Measurements from ENCODE around the gene AOPEP.

The AOPEP gene

DNA sequence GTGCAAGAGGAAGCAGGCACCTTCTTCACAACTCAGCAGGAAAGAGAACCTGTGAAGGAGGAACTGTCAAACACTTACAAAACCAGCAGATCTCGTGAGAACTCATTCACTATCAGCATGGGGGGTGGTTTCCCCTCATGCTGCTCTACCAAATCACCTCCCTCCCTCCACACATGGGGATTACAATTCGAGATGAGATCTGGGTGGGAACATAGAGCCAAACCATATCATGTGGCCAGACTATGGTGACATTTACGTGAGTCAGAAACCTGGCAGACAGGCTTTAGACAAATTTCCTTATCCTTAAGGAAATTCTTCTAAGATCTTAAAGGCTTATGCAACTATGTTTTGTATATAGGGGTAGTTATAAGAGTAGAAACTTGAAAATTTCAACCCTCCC is 8.7 kb upstream of the AOPEP start:
- no peak for DNase-seq (ENCODE audit: low spot score)

DNA sequence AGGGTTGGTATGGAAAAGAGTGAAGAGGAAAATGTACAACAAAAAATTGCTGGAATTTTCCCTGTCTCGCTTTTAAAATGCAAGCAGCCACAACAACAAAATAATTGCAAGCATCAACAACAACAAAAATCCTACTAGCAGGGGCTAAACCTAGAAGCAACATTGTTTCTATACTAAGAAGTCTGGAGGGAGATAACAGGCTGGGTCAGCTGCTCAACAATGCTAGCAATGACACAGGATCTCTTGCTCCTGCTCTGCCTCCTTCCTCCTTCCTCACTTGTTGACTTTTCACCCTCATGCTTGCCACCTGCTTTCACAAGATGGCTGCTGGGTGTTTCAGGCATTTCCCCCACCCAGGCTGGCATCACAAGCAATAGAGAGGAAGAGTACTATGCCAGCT is 7.6 kb upstream of the AOPEP start:
- DNase-seq (ENCODE audit: low spot score) = no peak

DNA sequence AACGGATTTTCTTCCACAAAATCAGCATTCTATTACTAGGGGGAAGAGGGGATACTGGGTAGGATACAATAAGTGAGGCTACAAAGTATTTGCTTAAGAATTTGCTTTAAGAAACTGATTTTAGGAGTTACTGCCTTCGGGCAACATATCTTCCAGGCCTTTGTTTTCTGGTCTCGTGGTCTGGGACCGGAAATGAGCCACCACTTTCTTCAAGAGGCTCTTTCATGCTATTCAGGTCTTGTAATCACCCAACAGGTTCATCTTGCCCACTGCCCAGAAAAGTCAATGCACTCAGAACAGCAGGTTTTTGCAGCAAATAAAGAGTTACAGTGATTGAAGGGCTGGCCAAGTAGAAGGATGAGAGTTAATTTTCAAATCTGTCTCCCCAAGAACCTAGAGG is 6.6 kb upstream of the AOPEP start:
- no peak for DNase-seq (ENCODE audit: low spot score)

DNA sequence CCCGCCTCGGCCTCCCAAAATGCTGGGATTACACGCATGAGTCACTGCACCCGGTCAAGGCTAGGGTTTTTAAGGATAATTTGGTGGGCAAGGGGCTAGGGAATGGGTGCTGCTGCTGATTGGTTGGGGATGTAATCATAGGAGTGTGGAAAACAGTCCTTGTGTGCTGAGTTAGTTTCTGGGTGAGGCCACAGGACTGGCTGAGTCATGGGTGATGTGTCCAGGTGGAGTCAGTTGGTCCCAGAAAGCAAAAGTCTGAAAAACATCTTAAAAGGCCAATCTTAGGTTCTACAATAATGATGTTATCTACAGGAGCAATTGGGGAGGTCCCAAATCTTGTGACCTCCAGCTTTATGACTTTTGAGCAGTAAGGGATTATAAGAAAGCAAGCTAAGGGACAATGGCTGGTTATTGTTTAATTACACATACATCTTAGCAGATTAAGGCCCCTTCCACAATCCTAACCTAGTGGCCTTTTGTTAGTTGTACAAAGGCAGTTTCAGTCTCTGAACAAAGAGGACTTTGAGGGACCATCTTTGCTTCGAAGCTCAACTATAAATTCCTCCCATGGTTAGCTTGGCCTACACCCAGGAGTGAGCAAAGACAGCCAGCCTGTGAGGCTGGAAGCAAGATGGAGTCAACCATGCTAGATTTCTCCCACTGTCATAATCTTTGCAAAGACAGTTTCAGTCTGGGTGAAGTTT is 5.5 kb upstream of the AOPEP start:
- DNase-seq (ENCODE audit: low spot score) = no peak

DNA sequence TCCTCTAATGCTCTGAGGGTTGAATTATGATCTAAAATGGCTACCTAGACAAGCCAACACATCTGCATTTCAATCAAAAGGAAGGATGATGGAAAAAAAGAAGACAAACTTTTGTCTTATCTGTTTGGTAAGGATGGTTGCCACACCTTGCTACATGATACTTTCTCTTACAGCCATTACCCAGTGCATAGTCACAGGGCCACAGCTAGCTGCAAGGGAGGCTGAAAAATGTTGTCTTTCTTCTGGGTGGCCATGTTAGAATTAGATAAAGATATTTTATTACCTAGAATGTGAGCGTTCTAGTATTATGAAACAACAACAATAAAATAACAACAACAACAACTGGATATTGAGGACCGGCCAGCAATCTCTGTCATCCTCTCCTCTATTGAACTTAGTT is 4.7 kb upstream of the AOPEP start:
- no peak for DNase-seq (ENCODE audit: low spot score)

DNA sequence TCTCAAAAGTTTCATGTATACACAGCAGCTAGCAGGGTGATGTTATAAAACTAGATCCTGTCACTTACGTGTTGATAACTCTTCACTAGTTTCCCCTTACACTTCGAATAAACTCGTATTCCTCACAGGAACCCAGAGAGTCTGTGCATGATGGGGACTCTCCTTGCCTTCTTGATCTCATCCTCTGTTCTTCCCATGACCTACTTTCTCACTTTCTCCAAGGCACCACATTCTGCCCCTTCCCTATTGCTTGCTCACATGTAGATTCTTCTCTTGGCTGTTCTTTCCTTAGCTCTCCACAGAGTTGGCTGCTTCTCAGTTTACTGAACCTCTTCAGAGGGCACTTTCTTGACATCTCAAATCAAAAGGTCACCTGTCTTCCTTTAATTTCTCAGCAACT is 1.2 kb upstream of the AOPEP start:
- DNase-seq (ENCODE audit: low spot score) = no peak

DNA sequence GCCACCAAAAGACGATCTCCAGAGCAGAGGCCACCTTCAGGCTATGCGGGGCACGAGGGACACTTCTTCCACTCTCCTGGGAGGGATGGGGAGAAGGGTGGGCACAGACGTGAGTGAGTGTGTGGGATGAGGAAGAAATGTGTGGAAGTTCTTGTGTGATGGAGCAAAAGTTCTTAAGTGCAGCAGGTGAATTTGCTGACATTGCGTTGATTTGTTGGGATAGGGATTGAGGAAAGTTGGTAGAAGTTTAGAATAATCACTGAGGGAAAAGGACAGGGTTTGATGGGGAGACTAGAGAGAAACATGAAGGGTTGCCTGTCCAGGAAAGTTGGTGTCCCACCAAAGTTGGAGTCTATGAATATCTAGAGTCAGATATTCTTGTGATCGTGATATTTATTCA is 2.2 kb downstream of the AOPEP start:
- DNase-seq (ENCODE audit: low spot score) = no peak

DNA sequence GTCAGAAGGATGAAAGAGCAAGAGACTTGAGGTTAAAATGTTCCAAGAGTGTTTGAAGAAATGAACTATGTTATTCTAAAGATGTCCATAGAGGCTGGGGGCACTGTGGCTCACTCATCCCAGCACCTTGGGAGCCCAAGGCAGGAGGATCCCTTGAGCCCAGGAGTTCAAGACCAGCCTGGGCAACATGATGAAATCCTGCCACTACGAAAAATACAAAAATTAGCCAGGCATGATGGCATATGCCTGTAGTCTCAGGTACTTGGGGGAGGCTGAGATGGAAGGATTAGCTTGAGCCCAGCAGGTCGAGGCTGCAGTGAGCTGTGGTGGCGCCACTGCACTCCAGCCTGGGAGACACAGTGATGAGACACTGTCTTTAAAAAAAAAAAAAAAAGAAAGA is 2.7 kb downstream of the AOPEP start:
- DNase-seq (ENCODE audit: low spot score) = no peak

DNA sequence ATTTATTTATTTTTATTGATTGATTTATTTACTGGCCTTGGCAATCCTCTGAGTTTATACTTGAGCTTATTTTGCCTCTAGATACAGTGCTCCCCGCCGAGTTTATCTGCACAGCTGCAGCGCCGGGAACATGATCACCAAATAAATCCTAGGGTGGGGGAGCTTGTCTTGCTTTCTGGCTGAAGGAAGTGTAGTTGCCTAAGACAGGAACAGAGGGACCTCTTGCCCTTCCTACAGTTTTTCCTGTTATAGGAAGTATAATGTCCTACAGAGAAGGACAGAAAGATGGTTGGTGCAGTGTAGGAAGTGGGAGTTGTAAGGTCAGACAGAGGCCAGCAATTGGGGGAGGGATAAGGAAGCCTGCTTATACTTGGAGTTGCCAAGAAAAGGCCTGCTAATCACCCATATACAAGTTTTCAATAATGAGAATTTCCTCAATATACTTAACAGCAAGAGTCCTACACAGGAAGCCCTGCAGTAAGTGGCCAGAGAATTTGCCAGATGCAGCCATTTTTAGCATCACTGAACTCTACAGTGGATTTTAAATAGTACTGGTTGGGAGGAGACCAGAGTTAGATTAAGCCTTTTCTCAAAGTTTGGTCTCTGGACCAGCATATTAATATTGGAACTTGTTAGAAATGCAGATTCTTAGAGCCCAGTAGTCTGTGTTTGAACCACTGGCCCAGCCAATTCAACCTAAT is 7.7 kb downstream of the AOPEP start:
- no peak for DNase-seq (ENCODE audit: low spot score)

DNA sequence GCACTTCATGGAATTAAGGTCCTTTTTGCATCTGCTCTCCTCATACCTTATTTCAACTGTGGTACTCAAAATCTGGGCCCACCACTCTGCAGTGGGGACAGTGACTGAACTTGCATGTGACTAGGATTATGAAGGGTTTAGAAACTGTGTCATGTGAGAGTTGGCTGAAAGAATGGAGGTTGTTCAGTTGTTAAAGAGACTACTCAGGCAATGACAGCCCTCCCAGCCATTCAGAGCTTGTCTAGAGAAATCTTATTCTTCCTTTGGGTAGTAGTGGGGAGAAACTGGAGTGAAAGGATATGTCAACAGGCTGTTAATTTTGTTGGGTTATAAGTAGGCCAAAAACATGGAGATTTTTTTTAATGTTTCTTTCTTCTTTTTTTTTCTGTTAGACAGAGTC is 10.3 kb downstream of the AOPEP start:
- no peak for DNase-seq (ENCODE audit: low spot score)

DNA sequence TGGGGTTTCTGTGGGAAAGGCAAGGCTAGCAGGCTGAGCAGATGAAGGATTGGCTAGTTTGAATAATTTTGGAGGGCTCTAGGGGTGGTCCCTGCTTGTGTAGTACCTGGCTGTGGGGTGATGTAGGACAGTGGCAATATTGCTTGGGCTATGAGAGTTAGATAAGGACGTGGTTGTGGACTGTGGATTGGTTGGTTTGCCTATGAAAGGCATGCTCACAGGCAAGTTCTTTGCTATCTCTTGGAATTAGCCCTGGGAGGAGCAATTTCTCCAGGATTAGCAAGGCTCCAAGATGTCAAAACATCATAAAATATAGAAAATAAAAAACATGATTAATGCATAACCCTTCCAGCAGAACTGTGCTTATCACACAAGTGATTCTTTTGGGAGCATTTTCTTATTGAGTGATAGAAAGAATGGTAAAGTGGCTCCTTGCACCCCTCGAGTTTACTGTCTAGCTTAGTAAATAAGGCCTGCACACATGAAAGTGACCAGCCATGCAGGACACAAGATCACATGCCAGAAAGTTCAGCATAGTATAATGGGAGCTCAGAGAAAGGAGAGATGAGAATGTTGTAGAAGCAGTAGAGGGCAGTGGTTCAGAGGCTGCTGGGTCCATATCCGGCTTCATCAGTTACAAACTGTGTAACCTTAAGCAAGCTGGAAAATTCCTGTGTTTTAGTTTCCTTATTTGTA is 13.8 kb downstream of the AOPEP start:
- no peak for DNase-seq (ENCODE audit: low spot score)

DNA sequence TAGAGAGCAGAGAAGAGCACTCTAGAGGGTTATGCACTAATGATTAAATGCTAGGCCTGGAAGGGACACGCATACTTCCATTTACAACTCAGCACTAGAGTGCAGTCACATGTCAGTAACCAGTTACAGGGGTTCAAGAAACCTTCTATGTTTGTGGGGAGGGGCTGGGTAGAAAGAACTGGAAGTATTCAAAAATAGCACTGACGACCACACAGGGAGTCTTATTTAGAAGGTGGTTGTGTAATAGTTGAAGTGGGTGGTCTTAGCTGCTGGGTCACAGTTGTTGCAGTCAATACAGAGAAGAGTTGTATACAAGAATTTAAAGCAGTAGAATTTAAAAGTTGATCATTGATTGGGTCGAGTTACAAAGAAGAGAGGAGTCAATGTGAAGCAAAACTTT is 15.4 kb downstream of the AOPEP start:
- no peak for DNase-seq (ENCODE audit: low spot score)

DNA sequence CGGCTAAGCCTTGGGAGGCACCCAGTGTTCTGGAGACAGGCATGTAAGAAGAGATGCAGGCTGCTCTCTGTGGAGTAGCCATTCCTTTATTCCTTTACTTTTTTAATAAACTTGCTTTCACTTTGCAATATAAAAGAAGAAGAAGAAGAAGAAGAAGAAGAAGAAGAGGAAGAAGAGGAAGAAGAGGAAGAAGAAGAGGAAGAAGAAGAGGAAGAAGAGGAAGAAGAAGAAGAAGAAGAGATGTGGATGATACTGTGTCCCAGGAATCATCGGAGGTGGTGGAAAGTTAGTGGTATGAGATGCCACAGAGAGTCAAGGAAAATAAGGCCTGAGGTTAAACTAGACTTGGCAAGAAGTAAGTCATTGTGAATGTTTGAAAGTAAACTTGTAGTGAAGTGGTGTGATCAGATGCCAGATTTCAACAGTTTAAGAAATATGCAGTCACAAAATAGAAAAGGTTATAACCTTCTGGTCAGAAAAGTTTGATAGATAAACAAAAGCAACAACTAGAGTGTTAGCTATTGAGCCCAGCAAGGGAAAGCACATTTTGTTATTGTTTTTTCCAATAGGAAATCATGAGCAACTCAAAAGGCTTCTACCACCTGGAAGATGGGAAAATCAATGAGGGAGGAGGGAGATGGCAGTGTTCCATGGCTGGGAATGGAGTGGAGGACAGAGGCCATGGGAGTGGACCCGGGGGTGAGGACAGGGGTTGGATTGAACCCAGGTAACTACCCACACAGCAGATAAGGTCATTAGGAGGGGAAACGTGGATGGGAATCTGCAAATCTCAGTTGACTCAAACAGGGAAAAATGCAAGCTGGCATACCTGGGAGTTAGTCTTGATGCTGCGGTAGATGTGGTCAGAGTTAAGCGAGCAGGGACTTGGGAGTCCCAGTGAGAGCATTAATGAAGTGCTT is 16.8 kb downstream of the AOPEP start:
- DNase-seq (ENCODE audit: low spot score) = no peak

DNA sequence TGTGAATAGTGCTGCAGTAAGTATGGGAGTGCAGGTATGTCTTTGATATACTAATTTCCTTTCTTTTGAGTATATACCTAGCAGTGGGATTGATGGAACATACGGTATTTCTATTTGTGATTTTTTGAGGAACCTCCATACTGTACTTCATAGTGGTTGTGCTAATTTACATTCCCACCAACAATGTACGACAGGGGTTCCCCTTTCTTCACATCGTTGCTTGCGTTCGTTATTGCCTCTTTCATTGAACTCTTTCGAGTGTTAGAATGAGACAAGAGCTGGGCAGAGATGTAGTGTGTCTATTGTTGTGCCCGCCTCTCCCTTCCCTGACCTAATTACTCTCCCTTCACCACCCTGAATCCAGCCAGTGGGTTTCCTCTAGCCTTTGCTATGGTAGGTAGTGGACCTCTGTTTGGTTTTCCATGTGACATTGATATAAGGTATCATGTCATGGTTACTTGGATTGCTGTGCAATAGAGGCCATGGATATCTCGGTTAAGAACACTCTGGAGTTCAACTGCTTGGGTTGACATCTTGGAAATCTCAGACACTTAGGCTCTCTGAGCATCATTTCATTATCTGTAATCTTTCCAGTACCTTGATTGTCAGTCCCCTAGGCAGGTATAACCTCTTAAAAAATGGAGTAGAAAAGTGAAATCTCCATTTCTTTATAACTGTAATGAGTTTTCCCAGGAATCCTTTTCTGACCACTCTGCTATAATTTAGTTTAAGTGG is 19.5 kb downstream of the AOPEP start:
- DNase-seq (ENCODE audit: low spot score) = no peak

DNA sequence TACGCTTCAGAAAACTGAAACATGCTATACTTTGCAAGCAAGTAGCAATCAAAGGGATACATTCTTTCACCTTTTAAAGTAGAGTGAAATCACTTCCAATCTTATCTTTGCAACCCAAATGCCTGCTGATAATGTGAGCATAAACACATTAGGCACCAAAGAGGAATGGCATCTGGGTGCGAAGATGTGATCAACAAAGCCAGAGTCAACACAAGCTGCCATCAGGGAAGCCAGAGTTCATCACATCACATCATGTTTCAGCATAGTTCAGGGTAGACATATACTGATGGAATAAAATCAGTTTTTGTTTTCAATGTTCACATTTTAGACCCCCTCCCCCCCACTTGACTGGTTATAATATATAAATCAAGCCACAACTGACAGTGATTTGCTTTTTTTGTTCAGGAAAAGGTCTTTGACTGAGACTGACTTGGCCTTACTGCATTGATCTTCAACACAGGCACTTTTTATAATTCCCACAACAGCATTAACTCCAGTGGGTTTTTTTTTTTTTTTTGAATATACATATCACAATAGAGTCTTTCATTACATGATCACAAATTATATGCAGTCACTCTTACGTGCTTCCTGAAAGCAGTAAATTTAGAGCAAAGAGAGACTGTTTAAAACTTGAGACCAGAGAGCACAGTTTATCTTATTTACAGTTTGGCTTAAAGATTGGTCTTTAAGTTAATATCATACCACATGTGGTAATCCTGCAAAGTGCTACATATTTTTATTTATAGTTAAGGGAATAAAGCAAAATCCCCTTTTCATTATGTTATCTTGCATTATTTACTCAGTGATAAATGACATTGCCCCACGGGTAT is 20.3 kb downstream of the AOPEP start:
- no peak for DNase-seq (ENCODE audit: low spot score)

DNA sequence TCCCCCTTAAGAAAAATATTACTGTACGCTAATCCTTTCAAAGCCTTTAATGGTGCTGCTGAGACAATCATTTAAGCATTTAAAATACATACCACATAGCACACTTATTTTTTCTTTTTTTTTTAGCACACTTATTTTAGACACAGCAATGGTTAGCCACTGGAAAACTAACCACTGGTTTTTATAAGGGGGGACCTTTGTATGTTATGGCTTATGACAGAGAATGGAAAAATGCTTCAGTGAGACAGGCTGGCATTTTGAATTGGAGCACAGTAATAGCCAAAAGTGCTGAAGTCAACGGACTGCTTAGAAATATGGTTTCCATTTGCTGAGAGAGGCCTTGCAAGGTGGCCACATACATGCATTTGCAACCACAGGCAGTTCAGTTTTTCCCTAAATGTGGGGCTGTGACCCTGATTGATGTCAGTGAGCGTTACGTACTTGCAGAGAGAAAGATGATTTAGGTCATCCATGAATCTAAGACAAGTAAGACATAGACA is 28.5 kb downstream of the AOPEP start:
- DNase-seq (ENCODE audit: low spot score) = no peak

DNA sequence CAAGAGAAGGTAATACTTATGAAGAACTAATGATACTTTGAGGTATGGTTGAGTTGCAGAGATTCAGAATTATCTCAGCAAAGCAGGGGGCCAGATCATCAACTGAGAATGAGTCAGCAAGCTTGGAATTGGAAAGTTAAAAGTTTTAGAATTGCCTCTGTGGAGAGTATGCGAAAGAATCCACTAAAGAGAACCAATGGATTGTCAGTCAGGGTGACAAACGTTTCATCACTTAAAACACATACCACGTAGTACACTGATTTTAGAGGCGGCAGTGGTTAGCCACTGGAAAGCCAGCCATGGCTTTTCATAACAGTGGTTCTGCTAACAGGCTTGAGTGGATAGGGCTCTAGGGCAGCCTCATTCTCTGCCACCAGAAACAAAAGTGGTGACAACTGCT is 30.7 kb downstream of the AOPEP start:
- DNase-seq (ENCODE audit: low spot score) = no peak

DNA sequence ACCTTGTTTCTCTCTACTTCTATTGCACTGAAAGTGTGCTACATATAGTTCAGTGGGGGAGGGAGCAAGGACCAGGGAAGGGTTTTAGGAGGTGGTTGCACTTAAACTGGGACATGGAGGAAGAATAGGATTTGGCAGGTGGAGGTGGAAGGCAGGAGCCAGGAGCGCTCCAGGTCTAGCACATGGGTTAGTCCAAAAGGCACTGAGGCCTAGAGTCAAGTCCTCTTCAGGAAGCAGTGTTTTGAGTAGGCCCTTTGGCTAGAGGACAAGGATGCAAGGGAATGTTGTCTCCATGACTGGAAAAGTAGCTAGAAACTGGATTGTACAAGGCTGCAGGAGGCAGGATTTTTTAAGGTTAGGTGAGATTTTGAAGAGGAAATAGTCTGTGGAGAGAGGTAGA is 31.5 kb downstream of the AOPEP start:
- no peak for DNase-seq (ENCODE audit: low spot score)

DNA sequence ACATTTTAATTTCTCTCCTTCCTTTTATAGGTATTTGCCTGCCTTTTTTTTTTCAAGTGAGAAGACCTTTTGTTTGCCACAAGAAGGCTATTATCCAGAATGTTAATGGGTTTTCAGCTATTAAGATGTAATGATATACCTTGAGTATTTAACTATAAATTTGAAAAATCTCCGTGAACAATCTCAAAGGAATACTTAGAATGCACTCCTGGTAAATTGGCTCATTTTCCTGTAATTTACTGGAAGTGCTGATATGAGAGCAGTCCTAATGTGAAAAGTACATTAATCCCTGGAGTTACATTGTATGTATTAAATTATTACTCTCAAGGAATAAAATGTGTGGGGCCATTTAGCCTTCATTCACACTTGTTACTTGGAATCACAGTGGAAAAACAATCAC is 32.4 kb downstream of the AOPEP start:
- DNase-seq (ENCODE audit: low spot score) = no peak

DNA sequence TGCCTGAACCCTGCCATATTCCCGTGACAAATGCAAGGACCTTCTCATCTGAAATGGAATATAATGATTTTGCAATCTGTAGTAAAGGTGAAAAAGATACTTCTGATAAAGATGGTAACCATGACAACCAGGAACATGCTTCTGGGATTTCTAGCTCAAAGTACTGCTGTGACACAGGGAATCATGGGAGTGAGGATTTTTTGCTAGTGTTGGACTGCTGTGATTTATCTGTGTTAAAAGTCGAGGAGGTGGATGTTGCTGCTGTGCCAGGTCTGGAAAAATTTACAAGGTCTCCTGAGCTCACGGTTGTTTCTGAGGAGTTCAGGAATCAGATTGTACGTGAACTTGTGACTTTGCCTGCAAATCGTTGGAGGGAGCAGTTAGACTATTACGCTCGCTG is 33.5 kb downstream of the AOPEP start:
- no peak for DNase-seq (ENCODE audit: low spot score)

DNA sequence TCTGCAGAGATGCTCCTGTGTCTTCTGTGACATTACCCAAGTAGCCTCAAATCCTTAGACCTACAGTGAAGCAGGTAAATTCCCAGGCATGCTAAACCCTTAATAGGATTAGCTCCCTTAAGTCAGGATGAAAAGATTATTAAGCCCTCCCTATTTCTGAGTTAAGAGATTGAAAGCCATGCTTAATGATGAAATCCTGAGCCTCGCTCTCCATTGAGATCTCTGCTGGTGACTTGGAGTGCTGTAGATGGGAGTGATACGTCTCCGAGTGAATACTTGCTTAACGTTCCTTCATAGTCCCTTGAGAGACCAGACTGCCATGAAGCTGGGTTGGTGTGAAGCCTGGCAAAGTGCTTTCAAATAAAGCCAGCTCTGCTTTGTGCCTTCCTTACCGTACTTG is 34.2 kb downstream of the AOPEP start:
- DNase-seq (ENCODE audit: low spot score) = no peak

Measured in CD4-positive, alpha-beta T cell treated with Interleukin-6 at 100 ng/mL for 8 hours (primary cell).